ENCODE data around the gene CLSTN2. TPM values are rescaled to one million over a fixed set of nuclear protein-coding genes. Genes with fewer than 3 reads are reported as not detected.

The CLSTN2 gene
- total and polyA plus RNA-seq, 2 of the 8 experiments (the other 6 are each of a cell fraction or from before 2014, with no cell fraction given), result 0.39 to 0.52 TPM

DNA sequence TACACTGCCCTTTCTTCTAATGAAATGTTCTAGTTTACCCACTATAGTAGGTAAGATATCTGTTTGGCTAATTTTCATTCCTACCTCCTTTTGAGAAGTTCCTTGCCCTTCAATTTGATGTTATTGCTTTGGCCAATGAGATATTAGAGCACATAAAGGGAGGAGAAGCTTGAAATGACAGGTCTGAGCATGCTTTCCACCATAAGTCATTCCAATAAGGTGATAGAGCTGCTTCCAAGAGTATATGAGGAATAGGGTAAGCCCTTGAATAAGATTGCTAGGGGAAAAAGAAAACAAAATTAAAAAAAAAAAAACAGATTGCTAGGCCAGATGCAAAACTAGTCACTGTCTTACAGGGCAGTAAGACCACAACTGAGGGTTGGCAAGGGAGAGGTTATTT lies 664.0 kb downstream of the CLSTN2 start (continued):
- TF ChIP-seq CHD2 (IDR thresholded peaks at IDR 0.05; ENCODE audit: low read length) (no peak), RXRA (IDR thresholded peaks at IDR 0.05; ENCODE audit: insufficient read depth, low read depth, low read length) (no peak), RFX5 (IDR thresholded peaks at IDR 0.05; ENCODE audit: borderline replicate concordance, low read depth, low read length) (no peak)

All from H1 (cell line).